Smooth muscle cell (in vitro differentiated cells): ENCODE data around the gene NR5A2. TPM values are rescaled to one million over a fixed set of nuclear protein-coding genes. Genes with fewer than 3 reads are reported as not detected.

ENCODE experiments used
- DNase-seq: peaks from one replicate; lab custom pipeline; 2025; ENCODE audit not compliant: unreplicated experiment; lab: John Stamatoyannopoulos, UW
- H2AFZ ChIP-seq: fragments of 200-600 bp; sonication (generic); 2 replicates; pipeline ENCODE4 v1.6.0; 2016; ENCODE audit warnings: antibody characterized with exemption, low read depth, mild to moderate bottlenecking
- H3F3A ChIP-seq: fragments of 200-600 bp; sonication (generic); 2 replicates; pipeline ENCODE4 v1.6.0; 2017; ENCODE audit warnings: antibody characterized with exemption, low read depth
- H3K27ac ChIP-seq: fragments of 200-600 bp; sonication (generic); 2 replicates; pipeline ENCODE4 v1.5.1; 2016; ENCODE audit warnings: low read depth, mild to moderate bottlenecking
- H3K27me3 ChIP-seq: fragments of 200-600 bp; sonication (generic); 2 replicates; pipeline ENCODE4 v1.6.1; 2016; ENCODE audit warnings: low read depth, mild to moderate bottlenecking
- H3K36me3 ChIP-seq: fragments of 200-600 bp; sonication (generic); 2 replicates; pipeline ENCODE4 v1.5.1; 2016; ENCODE audit warnings: low read depth
- H3K4me1 ChIP-seq: fragments of 200-600 bp; sonication (generic); 2 replicates; pipeline ENCODE4 v1.5.1; 2016; ENCODE audit warnings: low read depth
- H3K4me2 ChIP-seq: fragments of 200-600 bp; sonication (generic); 2 replicates; pipeline ENCODE4 v1.6.0; 2016; ENCODE audit warnings: mild to moderate bottlenecking
- H3K4me3 ChIP-seq: fragments of 200-600 bp; sonication (generic); 2 replicates; pipeline ENCODE4 v1.5.1; 2016; ENCODE audit warnings: mild to moderate bottlenecking
- H3K79me2 ChIP-seq: fragments of 200-600 bp; sonication (generic); 2 replicates; pipeline ENCODE4 v1.6.0; 2016; ENCODE audit warnings: low read depth, mild to moderate bottlenecking
- H3K9ac ChIP-seq: fragments of 200-600 bp; sonication (generic); 2 replicates; pipeline ENCODE4 v1.6.0; 2016; ENCODE audit warnings: low read depth
- H3K9me3 ChIP-seq: fragments of 200-600 bp; sonication (generic); replicated peaks from 2 replicates; pipeline ENCODE4 v1.5.1; 2016; ENCODE audit warnings: low read depth
- H4K20me1 ChIP-seq: fragments of 200-600 bp; sonication (generic); 2 replicates; pipeline ENCODE4 v1.6.0; 2016; ENCODE audit warnings: low read depth
- WGBS: methylation state at CpG from one replicate; pipeline ENCODE4 v1.1.7; 2016; ENCODE audit warnings: low lambda C conversion rate; 5-methylcytosine and 5-hydroxymethylcytosine counted together
- polyA plus RNA-seq: library from polyadenylated mRNA; unstranded; fragments of >200 nt; fragmentation: Nextera tagmentation; extraction: Ambion mirVana; gene quantifications from 2 replicates; pipeline ENCODE4 v1.2.1, GENCODE V29; 2016
- total RNA-seq: library from RNA; depleted of rRNA; stranded (reverse); fragments of >200 nt; gene quantifications from 2 replicates; pipeline ENCODE4 v1.2.3, GENCODE V29; 2014
- TF ChIP-seq, protein P1 (sequence below): fragments of 200-600 bp; sonication (generic); IDR thresholded peaks from 2 replicates; pipeline ENCODE4 v1.5.1; 2017; ENCODE audit warnings: borderline replicate concordance, mild to moderate bottlenecking, antibody characterized with exemption; ENCODE audit not compliant: insufficient read depth, poor library complexity, severe bottlenecking

The NR5A2 gene
- total and polyA plus RNA-seq, 2 experiments from 2014 or later = 0.14 to 0.22 TPM

DNA sequence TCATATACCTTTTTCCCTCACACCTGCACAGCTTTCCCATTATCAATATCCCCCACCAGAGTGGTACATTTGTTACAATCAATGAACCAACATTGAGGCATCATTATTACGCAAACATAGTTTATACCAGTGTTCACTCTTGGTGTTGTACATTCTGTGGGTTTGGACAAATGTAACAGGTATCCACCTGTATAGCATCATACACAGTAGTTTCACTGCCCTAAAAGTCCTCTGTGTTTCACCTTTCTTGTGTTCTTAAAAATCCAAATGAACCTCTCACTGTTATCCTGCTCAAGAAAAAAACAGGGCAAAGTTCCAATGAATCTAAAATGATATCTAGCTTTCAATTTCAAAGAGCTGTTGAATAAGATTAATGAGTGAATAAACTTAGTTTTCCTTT lies 45.9 kb upstream of the NR5A2 start:
- no peak overlapping the region for H3K4me2 ChIP-seq
- WGBS = 96% methylated on average over 1 of the region's 1 CpG
- no peak overlapping the region for H2AFZ ChIP-seq
- no peak for DNase-seq
- no peak overlapping the region for H3K9ac ChIP-seq
- no peaks in the 10 kb centered on the region for H3F3A ChIP-seq
- H3K27me3 ChIP-seq = no peaks in the 10 kb centered on the region
- H3K4me1 ChIP-seq = peaks cover 6% of the 10 kb centered on the region
- H3K36me3 ChIP-seq = no peaks in the 10 kb centered on the region
- no peaks in the 10 kb centered on the region for H3K79me2 ChIP-seq
- TF ChIP-seq, protein P1, sequence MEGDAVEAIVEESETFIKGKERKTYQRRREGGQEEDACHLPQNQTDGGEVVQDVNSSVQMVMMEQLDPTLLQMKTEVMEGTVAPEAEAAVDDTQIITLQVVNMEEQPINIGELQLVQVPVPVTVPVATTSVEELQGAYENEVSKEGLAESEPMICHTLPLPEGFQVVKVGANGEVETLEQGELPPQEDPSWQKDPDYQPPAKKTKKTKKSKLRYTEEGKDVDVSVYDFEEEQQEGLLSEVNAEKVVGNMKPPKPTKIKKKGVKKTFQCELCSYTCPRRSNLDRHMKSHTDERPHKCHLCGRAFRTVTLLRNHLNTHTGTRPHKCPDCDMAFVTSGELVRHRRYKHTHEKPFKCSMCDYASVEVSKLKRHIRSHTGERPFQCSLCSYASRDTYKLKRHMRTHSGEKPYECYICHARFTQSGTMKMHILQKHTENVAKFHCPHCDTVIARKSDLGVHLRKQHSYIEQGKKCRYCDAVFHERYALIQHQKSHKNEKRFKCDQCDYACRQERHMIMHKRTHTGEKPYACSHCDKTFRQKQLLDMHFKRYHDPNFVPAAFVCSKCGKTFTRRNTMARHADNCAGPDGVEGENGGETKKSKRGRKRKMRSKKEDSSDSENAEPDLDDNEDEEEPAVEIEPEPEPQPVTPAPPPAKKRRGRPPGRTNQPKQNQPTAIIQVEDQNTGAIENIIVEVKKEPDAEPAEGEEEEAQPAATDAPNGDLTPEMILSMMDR = no peak
- H3K4me3 ChIP-seq = no peak overlapping the region
- no peaks in the 10 kb centered on the region for H3K9me3 ChIP-seq
- no peak overlapping the region for H3K27ac ChIP-seq
- no peaks in the 10 kb centered on the region for H4K20me1 ChIP-seq

DNA sequence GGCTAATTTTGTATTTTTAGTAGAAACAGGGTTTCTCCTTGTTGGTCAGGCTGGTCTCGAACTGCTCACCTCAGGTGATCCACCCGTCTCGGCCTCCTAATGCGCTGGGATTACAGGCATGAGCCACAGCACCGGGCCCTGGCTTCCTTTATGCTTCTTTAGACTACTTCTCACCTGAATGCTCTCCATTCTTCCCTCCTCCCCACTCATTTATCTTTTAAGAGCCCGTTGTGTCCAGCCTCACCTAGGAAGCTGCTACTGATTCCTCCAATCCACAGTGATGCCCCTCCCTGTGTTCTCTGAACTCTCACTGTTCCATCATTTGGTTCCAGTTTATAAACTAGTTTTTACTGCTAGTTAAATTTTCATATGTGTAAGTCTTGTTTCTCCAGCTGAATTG lies 44.9 kb upstream of the NR5A2 start:
- TF ChIP-seq, protein P1 = no peak
- no peaks in the 10 kb centered on the region for H3K9me3 ChIP-seq
- H3K9ac ChIP-seq = no peak overlapping the region
- H3F3A ChIP-seq = no peaks in the 10 kb centered on the region
- H4K20me1 ChIP-seq = no peaks in the 10 kb centered on the region
- 91% methylated on average over 6 of the region's 6 CpGs for WGBS
- H3K36me3 ChIP-seq = no peaks in the 10 kb centered on the region
- no peaks in the 10 kb centered on the region for H3K79me2 ChIP-seq
- DNase-seq = no peak
- H3K27me3 ChIP-seq = no peaks in the 10 kb centered on the region
- H3K27ac ChIP-seq = no peak overlapping the region
- H2AFZ ChIP-seq = no peak overlapping the region
- no peak overlapping the region for H3K4me3 ChIP-seq
- no peak overlapping the region for H3K4me2 ChIP-seq
- no peaks in the 10 kb centered on the region for H3K4me1 ChIP-seq

DNA sequence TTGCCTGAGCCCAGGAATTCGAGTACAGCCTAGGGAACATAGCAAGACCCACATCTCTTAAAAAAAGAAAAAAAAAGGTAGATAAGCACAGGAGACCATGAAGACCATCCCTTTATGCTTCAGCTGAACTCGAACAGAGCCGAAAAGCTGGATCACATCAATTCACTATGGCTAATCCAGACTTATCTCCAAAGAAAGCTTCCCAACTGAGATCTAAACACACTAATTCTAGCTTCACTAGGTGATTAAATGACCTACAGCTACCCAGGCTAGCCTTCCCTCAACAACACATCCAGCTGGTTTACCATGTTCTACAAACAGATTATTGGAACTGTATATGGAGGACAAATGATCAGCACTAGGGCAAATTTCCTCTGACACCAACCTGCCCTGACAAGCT lies 44.0 kb upstream of the NR5A2 start:
- Histone ChIP-seq H2AFZ (no peak overlapping the region), H3K4me3 (no peak overlapping the region), H3F3A (no peaks in the 10 kb centered on the region), H3K9ac (no peak overlapping the region), H3K27me3 (no peaks in the 10 kb centered on the region), H3K4me2 (no peak overlapping the region), H3K9me3 (no peaks in the 10 kb centered on the region), H3K4me1 (no peaks in the 10 kb centered on the region), H3K27ac (no peak overlapping the region), H4K20me1 (no peaks in the 10 kb centered on the region), H3K79me2 (no peaks in the 10 kb centered on the region), H3K36me3 (no peaks in the 10 kb centered on the region)
- TF ChIP-seq, protein P1 = no peak
- DNase-seq = no peak
- WGBS = 80% methylated on average over 3 of the region's 3 CpGs

DNA sequence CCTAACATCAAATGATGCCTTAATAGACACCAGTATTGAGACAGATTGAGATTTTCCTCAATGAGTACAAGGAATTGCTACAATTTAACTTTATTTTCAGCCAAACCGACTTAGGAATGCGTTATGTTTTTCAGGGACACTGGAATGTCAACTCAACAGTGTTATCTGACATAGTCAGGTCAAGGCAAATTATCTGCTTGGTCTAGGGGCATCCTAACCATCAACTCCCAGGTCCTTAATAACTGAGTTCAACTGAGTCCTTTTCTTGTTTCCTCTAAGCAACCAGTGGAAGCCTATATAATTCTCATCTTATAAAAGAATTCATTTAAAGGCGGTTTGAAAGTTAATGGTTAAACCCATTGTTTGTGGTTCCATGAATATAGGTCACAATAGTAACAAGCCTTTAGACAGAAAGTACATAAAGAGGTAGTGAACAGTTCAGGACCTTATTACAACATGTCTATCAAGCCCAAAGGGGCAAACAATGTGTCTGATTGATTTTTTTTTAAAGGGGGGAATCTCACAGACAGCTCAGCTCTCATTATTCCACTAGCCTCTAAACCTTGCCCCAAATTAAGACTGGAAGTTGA lies 32.3 kb upstream of the NR5A2 start:
- Histone ChIP-seq H3F3A (no peaks in the 10 kb centered on the region), H3K79me2 (no peaks in the 10 kb centered on the region), H4K20me1 (no peaks in the 10 kb centered on the region), H3K4me2 (no peak overlapping the region), H3K9ac (no peak overlapping the region), H3K4me3 (no peak overlapping the region), H2AFZ (no peak overlapping the region), H3K27ac (no peak overlapping the region), H3K36me3 (no peaks in the 10 kb centered on the region), H3K27me3 (no peaks in the 10 kb centered on the region), H3K4me1 (no peaks in the 10 kb centered on the region), H3K9me3 (no peaks in the 10 kb centered on the region)
- WGBS = 60% methylated on average over 3 of the region's 3 CpGs
- DNase-seq = no peak
- TF ChIP-seq, protein P1 = no peak
